ENCODE data around the gene MIOX. TPM values are rescaled to one million over a fixed set of nuclear protein-coding genes. Genes with fewer than 3 reads are reported as not detected.

The MIOX gene
- total and polyA plus RNA-seq, 2 experiments from 2014 or later = not detected

- TF ChIP-seq ZNF331 (CRISPR knock-in tag; IDR thresholded peaks at IDR 0.05; ENCODE audit: low read depth) (no peak), EZH2phosphoT487 (IDR thresholded peaks at IDR 0.05; ENCODE audit: unreplicated experiment) (no peak), NANOG (IDR thresholded peaks at IDR 0.05; ENCODE audit: borderline replicate concordance) (no peak), POLR2AphosphoS5 (IDR thresholded peaks at IDR 0.05; ENCODE audit: low read depth) (no peak), CREB1 (CRISPR knock-in tag; IDR thresholded peaks at IDR 0.05; ENCODE audit: low read depth) (no peak), CTCF (conservative IDR thresholded peaks at IDR 0.05; ENCODE audit: low read depth in 2 of 2) (no peak), EZH2 (IDR thresholded peaks at IDR 0.05; ENCODE audit: low read depth, unreplicated experiment) (no peak)
- TF ChIP-seq, protein P1, sequence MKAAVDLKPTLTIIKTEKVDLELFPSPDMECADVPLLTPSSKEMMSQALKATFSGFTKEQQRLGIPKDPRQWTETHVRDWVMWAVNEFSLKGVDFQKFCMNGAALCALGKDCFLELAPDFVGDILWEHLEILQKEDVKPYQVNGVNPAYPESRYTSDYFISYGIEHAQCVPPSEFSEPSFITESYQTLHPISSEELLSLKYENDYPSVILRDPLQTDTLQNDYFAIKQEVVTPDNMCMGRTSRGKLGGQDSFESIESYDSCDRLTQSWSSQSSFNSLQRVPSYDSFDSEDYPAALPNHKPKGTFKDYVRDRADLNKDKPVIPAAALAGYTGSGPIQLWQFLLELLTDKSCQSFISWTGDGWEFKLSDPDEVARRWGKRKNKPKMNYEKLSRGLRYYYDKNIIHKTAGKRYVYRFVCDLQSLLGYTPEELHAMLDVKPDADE (IDR thresholded peaks at IDR 0.05) = no peak
Measured at GRCh38 chr22:50468626-50469025, 18.0 kb upstream of the MIOX start (continued).

- Mint-ChIP-seq H3K27me3 (ENCODE audit: insufficient read depth, low read depth, poor library complexity) (peaks cover 18% of the 10 kb centered on the region), H3K36me3 (ENCODE audit: low read depth) (peaks cover 13% of the 10 kb centered on the region), H3K27ac (0 out of 2 replicates have a peak overlapping the region, but pooled peaks have one; percentile 24), H3K4me3 (no peak overlapping the region), H3K4me1 (peaks cover 33% of the 10 kb centered on the region), H3K9me3 (no peaks in the 10 kb centered on the region)
- no peaks in the 10 kb centered on the region for H3K9me2 ChIP-seq (ENCODE audit: insufficient read depth)
- TF ChIP-seq ZNF114 (CRISPR knock-in tag; IDR thresholded peaks at IDR 0.05) (no peak), JUNB (IDR thresholded peaks at IDR 0.05; ENCODE audit: unreplicated experiment) (no peak), STAT1 (IDR thresholded peaks at IDR 0.05; ENCODE audit: unreplicated experiment) (no peak), ZNF331 (CRISPR knock-in tag; IDR thresholded peaks at IDR 0.05; ENCODE audit: low read depth) (no peak), EZH2phosphoT487 (IDR thresholded peaks at IDR 0.05; ENCODE audit: unreplicated experiment) (no peak), EZH2 (IDR thresholded peaks at IDR 0.05; ENCODE audit: low read depth, unreplicated experiment) (no peak), CTCF (conservative IDR thresholded peaks at IDR 0.05; ENCODE audit: low read depth in 2 of 2) (no peak)
- TF ChIP-seq, protein P2, sequence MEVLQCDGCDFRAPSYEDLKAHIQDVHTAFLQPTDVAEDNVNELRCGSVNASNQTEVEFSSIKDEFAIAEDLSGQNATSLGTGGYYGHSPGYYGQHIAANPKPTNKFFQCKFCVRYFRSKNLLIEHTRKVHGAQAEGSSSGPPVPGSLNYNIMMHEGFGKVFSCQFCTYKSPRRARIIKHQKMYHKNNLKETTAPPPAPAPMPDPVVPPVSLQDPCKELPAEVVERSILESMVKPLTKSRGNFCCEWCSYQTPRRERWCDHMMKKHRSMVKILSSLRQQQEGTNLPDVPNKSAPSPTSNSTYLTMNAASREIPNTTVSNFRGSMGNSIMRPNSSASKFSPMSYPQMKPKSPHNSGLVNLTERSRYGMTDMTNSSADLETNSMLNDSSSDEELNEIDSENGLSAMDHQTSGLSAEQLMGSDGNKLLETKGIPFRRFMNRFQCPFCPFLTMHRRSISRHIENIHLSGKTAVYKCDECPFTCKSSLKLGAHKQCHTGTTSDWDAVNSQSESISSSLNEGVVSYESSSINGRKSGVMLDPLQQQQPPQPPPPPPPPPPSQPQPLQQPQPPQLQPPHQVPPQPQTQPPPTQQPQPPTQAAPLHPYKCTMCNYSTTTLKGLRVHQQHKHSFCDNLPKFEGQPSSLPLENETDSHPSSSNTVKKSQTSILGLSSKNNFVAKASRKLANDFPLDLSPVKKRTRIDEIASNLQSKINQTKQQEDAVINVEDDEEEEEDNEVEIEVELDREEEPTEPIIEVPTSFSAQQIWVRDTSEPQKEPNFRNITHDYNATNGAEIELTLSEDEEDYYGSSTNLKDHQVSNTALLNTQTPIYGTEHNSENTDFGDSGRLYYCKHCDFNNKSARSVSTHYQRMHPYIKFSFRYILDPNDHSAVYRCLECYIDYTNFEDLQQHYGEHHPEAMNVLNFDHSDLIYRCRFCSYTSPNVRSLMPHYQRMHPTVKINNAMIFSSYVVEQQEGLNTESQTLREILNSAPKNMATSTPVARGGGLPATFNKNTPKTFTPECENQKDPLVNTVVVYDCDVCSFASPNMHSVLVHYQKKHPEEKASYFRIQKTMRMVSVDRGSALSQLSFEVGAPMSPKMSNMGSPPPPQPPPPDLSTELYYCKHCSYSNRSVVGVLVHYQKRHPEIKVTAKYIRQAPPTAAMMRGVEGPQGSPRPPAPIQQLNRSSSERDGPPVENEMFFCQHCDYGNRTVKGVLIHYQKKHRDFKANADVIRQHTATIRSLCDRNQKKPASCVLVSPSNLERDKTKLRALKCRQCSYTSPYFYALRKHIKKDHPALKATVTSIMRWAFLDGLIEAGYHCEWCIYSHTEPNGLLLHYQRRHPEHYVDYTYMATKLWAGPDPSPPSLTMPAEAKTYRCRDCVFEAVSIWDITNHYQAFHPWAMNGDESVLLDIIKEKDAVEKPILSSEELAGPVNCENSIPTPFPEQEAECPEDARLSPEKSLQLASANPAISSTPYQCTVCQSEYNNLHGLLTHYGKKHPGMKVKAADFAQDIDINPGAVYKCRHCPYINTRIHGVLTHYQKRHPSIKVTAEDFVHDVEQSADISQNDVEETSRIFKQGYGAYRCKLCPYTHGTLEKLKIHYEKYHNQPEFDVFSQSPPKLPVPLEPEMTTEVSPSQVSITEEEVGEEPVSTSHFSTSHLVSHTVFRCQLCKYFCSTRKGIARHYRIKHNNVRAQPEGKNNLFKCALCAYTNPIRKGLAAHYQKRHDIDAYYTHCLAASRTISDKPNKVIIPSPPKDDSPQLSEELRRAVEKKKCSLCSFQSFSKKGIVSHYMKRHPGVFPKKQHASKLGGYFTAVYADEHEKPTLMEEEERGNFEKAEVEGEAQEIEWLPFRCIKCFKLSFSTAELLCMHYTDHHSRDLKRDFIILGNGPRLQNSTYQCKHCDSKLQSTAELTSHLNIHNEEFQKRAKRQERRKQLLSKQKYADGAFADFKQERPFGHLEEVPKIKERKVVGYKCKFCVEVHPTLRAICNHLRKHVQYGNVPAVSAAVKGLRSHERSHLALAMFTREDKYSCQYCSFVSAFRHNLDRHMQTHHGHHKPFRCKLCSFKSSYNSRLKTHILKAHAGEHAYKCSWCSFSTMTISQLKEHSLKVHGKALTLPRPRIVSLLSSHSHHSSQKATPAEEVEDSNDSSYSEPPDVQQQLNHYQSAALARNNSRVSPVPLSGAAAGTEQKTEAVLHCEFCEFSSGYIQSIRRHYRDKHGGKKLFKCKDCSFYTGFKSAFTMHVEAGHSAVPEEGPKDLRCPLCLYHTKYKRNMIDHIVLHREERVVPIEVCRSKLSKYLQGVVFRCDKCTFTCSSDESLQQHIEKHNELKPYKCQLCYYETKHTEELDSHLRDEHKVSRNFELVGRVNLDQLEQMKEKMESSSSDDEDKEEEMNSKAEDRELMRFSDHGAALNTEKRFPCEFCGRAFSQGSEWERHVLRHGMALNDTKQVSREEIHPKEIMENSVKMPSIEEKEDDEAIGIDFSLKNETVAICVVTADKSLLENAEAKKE (CRISPR knock-in tag; IDR thresholded peaks at IDR 0.05) = no peak
- H3K36me3 ChIP-seq (ENCODE audit: insufficient read depth) = no peaks in the 10 kb centered on the region
- peak overlapping the region; percentile 60; the same call in 1 of the 2 replicates for H3K4me2 ChIP-seq
- ATAC-seq = peak; percentile 67
- H4K20me1 ChIP-seq (replicated peaks; ENCODE audit: insufficient read depth) = peaks cover 40% of the 10 kb centered on the region
- peak; percentile 56 for DNase-seq (ENCODE audit: low spot score)
- peaks cover 61% of the 10 kb centered on the region for H3K79me2 ChIP-seq (replicated peaks; ENCODE audit: insufficient read depth)
- H2AFZ ChIP-seq = no peak overlapping the region
- H3K27ac ChIP-seq (ENCODE audit: low read depth) = no peak overlapping the region
- H3K4me1 ChIP-seq (ENCODE audit: insufficient read depth) = peaks cover 14% of the 10 kb centered on the region; the same call in 1 of the 2 replicates
- H3F3A ChIP-seq (replicated peaks; ENCODE audit: low read depth) = no peaks in the 10 kb centered on the region
- no peak overlapping the region; the same call in 1 of the 2 replicates for H3K4me3 ChIP-seq
- H3K27me3 ChIP-seq (ENCODE audit: insufficient read depth) = no peaks in the 10 kb centered on the region
Measured at GRCh38 chr22:50469377-50470305, 17.0 kb upstream of the MIOX start.
